Stimulated activated CD4-positive, alpha-beta T cell treated with anti-CD3 and anti-CD28 coated beads, Interleukin-1b, Interleukin-23, amount 100 ng/mL, for 1 hour (primary cell): ENCODE results near the gene UGT2B28.
"Not testable (repeated sequence)": the region's sequence is repeated elsewhere in the genome, so short reads cannot be mapped to it uniquely, and the experiment has no call there.

ENCODE experiments used
- DNase-seq, 2 donors: peaks; one replicate each; pipeline ENCODE4 v3.0.0-alpha.2; 2020; ENCODE audit warnings: low read depth in 2 of 2

The UGT2B28 gene

GRCh38 chr4:69343558-69344420, 63.5 kb downstream of the UGT2B28 start:
- DNase-seq: not testable (repeated sequence)
